GM12892 (cell line): ENCODE results near the gene FTO.

Experiments used
- DNase-seq: peaks from one replicate; pipeline ENCODE4 v3.0.0; 2011; ENCODE audit not compliant: insufficient read length
- FAIRE-seq: peaks from 2 replicates; lab custom pipeline; 2011; peaks lifted over from hg19 to GRCh38; lab: Jason Lieb, UNC
- POLR2A ChIP-seq: IDR thresholded peaks from 2 replicates; pipeline ENCODE4 v1.6.1; 2011; ENCODE audit warnings: low read depth, low read length, control low read depth
- POLR2AphosphoS5 ChIP-seq: IDR thresholded peaks from 2 replicates; pipeline ENCODE4 v1.6.1; 2011; ENCODE audit warnings: low read depth, low read length, control low read depth
- TAF1 ChIP-seq: IDR thresholded peaks from 2 replicates; pipeline ENCODE4 v1.6.1; 2011; ENCODE audit warnings: low read depth, mild to moderate bottlenecking, control low read depth, low read length, borderline replicate concordance

Gene FTO

GRCh38 chr16:53775106-53775820 is 71.3 kb downstream of the FTO start:
- TF ChIP-seq POLR2A, result no peak
- TF ChIP-seq POLR2AphosphoS5, result no peak
- TF ChIP-seq TAF1, result no peak
- FAIRE-seq, result no peak
- DNase-seq, result no peak

GRCh38 chr16:53775821-53776431 is 72.0 kb downstream of the FTO start:
- DNase-seq (no peak), FAIRE-seq (no peak)
- no peak for TF ChIP-seq TAF1
- no peak for TF ChIP-seq POLR2A
- TF ChIP-seq POLR2AphosphoS5, result no peak

GRCh38 chr16:53779186-53779585 is 75.2 kb downstream of the FTO start:
- no peak for TF ChIP-seq TAF1
- DNase-seq (no peak), FAIRE-seq (no peak)

DNA sequence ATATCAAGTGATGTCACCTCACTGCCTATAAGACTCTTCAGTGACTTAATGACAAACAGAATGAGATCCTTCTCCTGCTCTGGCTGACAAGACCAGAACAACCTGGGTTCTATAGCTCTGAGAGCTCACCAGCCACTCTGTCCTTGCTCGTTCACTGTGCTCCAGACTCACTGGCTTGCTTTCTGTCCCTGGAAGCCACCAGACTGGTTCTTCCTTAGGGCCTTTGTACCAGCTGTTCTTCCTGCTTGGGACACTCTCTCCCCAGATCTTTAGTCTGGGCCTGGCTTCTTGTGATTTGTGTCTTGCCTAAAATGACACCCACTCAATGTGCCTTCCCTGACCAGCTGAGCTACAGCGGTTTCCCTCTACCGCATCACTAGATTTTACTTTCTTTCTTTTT is 76.1 kb downstream of the FTO start:
- TF ChIP-seq POLR2AphosphoS5, result no peak
- no peak for TF ChIP-seq POLR2A
- TF ChIP-seq TAF1, result no peak
- no peak for DNase-seq
- FAIRE-seq, result no peak

GRCh38 chr16:53781023-53781605 is 77.2 kb downstream of the FTO start:
- DNase-seq (no peak), FAIRE-seq (no peak)
- no peak for TF ChIP-seq TAF1
- TF ChIP-seq POLR2A, result no peak
- no peak for TF ChIP-seq POLR2AphosphoS5

DNA sequence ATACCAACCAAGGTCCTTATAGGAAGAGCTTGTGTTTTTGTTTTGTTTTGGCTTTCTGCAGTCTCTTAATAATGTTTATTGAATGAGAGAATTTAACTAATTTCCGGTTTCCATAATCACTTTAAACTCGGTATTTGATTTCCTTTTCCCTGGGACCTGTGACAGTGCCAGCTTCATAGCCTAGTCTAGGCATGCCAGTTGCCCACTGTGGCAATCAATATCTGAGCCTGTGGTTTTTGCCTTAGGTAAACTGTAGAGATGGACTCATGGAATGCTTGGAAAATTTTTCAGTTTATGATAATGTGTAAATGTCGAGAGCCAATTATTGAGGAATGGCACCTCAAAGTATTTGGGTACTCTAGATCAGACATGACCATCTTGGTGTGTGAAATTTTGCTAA is 78.2 kb downstream of the FTO start:
- DNase-seq (no peak), FAIRE-seq (no peak)
- TF ChIP-seq POLR2AphosphoS5, result no peak
- TF ChIP-seq TAF1, result no peak
- TF ChIP-seq POLR2A, result no peak

- no peak for FAIRE-seq
- no peak for TF ChIP-seq TAF1
- TF ChIP-seq POLR2AphosphoS5, result no peak
- no peak for TF ChIP-seq POLR2A
Observed at GRCh38 chr16:53784291-53784690, 80.3 kb downstream of the FTO start.

DNA sequence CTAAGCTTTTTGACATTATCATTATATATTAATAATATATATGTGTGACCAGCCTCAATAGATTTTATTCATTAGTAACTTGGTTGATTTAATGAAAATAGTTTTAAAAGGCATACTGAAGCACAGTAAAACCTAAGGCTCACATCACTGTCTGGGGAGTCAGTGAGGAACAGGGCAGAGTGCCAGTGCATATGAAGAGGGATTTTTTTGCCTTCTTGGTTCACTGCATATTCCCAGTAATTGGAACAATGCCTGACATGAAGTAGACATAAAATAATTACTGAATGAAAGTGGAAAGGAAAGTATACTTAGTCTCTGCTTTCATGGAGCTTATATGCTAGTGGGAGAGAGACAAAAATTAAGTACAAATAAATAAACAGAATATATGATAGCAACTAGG is 81.1 kb downstream of the FTO start:
- no peak for FAIRE-seq
- no peak for TF ChIP-seq POLR2AphosphoS5
- TF ChIP-seq TAF1, result no peak
- TF ChIP-seq POLR2A, result no peak
- DNase-seq, result no peak

More at GRCh38 chr16:53784291-53784690, 80.3 kb downstream of the FTO start:
- DNase-seq, result no peak

DNA sequence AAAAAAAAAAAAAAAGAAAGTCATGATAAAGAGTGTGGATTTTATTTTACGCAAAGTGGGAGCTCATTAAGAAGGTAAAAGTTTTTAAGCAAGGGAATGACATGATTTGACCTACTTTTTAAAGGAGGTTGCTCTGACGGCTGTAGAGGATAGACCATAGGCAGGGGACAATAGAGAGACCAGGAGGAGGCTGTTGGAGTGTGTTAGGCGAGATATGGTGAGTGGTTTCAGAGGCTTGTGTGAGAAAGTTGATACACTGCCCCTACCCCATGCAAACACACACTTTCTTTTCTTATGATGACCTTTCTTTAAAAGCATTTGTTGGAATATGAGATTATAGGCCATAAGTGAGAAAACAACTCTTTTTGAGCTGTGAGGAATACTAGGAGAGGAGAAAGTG is 82.0 kb downstream of the FTO start:
- DNase-seq, result no peak
- no peak for FAIRE-seq
- TF ChIP-seq POLR2A (no peak), POLR2AphosphoS5 (no peak), TAF1 (no peak)

DNA sequence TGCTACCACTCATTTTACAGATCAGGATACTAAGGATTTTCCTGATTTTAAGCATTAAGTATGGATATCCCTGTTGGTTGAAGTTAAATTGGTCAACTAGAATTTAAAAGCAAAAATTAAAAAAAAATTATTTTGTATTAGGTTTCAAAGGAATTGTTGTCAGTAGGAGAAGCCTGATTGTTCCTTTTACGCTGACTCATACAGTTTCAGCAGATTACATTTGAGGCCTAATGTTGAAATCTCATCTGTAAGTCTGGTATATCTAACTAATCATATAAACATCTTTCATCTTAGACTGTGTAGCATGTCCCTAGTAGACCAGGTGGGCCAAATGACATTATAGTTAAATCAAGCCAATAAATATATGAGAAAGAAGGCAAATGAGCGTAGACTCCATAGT is 83.5 kb downstream of the FTO start:
- TF ChIP-seq POLR2AphosphoS5 (no peak), POLR2A (no peak), TAF1 (no peak)
- no peak for DNase-seq
- no peak for FAIRE-seq

DNA sequence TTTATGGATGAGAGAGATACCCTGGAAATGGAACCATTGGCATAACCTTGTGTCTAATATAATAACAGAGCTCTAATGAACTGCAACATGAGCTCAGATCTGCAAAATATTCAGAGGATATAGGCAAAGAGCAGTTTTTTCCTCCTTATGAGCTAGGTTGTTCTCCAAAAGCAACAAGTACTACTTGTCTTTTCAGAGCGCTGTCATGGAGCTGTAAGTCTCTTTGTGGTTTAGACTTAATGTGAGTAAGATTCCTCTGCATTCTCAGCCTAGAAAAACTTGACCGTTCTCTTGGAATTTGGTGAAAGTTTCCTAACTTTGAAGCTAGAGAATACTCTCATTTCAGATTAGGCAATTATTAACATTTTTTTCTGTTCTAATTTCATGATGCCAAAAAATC is 85.2 kb downstream of the FTO start:
- DNase-seq (no peak), FAIRE-seq (no peak)
- TF ChIP-seq POLR2A (no peak), TAF1 (no peak), POLR2AphosphoS5 (no peak)

DNA sequence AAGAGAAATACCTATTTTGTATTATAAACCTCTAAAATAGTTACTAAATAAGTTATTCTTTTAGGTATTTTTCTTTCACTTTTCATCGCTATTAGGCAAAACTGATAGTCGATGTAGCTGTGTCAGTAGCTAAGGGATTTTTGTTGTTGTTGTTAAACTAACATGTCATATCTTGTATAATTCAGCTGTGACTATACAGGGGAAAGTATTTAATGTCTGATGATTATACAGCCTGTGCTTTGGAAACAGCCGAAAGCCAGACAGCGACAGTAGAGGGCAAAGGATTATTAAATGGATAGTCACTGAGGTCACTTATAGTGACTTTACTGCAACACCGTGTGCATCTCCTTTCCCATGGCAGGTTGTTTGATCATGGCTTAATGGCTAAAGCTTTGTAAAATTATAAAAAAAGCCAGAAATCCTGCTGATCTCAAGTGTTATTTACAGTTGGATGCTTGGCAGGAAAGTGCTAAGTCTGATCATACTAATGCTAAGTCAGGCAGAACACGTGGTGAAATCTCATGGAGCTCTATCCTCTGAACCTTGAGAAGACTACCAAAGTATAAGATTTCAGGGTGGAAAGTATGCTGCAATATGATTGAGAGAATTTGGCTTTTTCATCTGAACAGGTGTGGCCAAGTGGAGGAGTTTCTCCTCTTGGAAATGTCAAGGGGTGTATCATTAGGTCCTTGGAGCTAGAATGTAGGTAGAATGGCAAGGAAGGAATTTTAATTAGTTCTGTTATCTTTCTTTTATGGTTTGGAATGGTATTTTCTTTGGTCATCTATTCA is 88.4 kb downstream of the FTO start:
- TF ChIP-seq POLR2A (no peak), TAF1 (no peak), POLR2AphosphoS5 (no peak)
- FAIRE-seq (no peak), DNase-seq (no peak)
